Progenitor cell of endocrine pancreas (in vitro differentiated cells): ENCODE results near the gene NPR2. TPM values are rescaled to one million over a fixed set of nuclear protein-coding genes. Genes with fewer than 3 reads are reported as not detected.
A peak's percentile ranks its signal among the peaks of the same experiment; 100 is the strongest.

Experiments
- DNase-seq: peaks from one replicate; pipeline ENCODE4 v3.0.0; 2021; ENCODE audit warnings: low spot score; ENCODE audit not compliant: unreplicated experiment
- H3K27ac Mint-ChIP-seq: 2 replicates; pipeline ENCODE4 v1.8.0; 2021; ENCODE audit warnings: mild to moderate bottlenecking, moderate library complexity, mixed read lengths
- H3K27me3 Mint-ChIP-seq: 2 replicates; pipeline ENCODE4 v1.8.0; 2021; ENCODE audit warnings: mixed read lengths
- H3K36me3 Mint-ChIP-seq: 2 replicates; pipeline ENCODE4 v1.8.0; 2022; ENCODE audit warnings: mixed read lengths; ENCODE audit not compliant: insufficient read depth
- H3K4me1 Mint-ChIP-seq: 2 replicates; pipeline ENCODE4 v1.8.0; 2021; ENCODE audit warnings: low read depth, mixed read lengths
- H3K4me3 Mint-ChIP-seq: 2 replicates; pipeline ENCODE4 v1.8.0; 2021; ENCODE audit warnings: low read depth, mild to moderate bottlenecking, moderate library complexity, mixed read lengths
- H3K9me3 Mint-ChIP-seq: 2 replicates; pipeline ENCODE4 v1.8.0; 2021; ENCODE audit warnings: low read depth, mixed read lengths
- CTCF ChIP-seq: fragments of 200-600 bp; sonication (generic); IDR thresholded peaks from one replicate; pipeline ENCODE4 v1.5.0; 2021; ENCODE audit warnings: antibody characterized with exemption, mild to moderate bottlenecking; ENCODE audit not compliant: unreplicated experiment
- long read RNA-seq: library from polyadenylated mRNA; unstranded; transcript quantifications from one replicate; pipeline ENCODE4 v2.0.0, GENCODE V29; 2020
- total RNA-seq: library from RNA; stranded (reverse); gene quantifications from 2 replicates; pipeline ENCODE4 v1.2.1, GENCODE V29; 2021

The NPR2 gene
- 17.0 and 23.4 TPM in 2 replicates for total RNA-seq
- long read RNA-seq, partial matches to known transcripts = 1 of 4 reads
- long read RNA-seq, other reads (novel, unspliced or antisense) = 3 of 4 reads

GRCh38 chr9:35791297-35791921 lies at the start of gene NPR2:
Gene NPR2, plus strand, starts transcription at chr9:35791591. Its CDS starts 818 bp downstream, at chr9:35792409.
- H3K27ac Mint-ChIP-seq = peak within 1 kb of the TSS; percentile 70
- DNase-seq = no peak
- H3K36me3 Mint-ChIP-seq = peaks cover 3% of the 10 kb centered on the region
- H3K4me1 Mint-ChIP-seq = peaks cover 8% of the 10 kb centered on the region
- peaks cover 3% of the 10 kb centered on the region for H3K27me3 Mint-ChIP-seq
- H3K9me3 Mint-ChIP-seq = no peaks in the 10 kb centered on the region
- peak within 1 kb of the TSS; percentile 67 for H3K4me3 Mint-ChIP-seq
- no peak for TF ChIP-seq CTCF

- Mint-ChIP-seq H3K9me3 (no peaks in the 10 kb centered on the region), H3K36me3 (peaks cover 31% of the 10 kb centered on the region), H3K27ac (peak overlapping the region; percentile 9), H3K4me3 (no peak overlapping the region), H3K27me3 (no peaks in the 10 kb centered on the region), H3K4me1 (peaks cover 10% of the 10 kb centered on the region)
- TF ChIP-seq CTCF = no peak
- no peak for DNase-seq
Observed at GRCh38 chr9:35741740-35742139, 49.7 kb upstream of the NPR2 start.

- TF ChIP-seq CTCF = no peak
- H3K4me1 Mint-ChIP-seq = peaks cover 26% of the 10 kb centered on the region
- no peak for DNase-seq
Observed at GRCh38 chr9:35743452-35743851, 47.9 kb upstream of the NPR2 start.

GRCh38 chr9:35743880-35744518 lies 47.4 kb upstream of the NPR2 start:
- no peak for DNase-seq
- peaks cover 20% of the 10 kb centered on the region for H3K36me3 Mint-ChIP-seq
- TF ChIP-seq CTCF = no peak
- H3K9me3 Mint-ChIP-seq = no peaks in the 10 kb centered on the region
- no peak overlapping the region for H3K4me3 Mint-ChIP-seq
- no peak overlapping the region for H3K27ac Mint-ChIP-seq
- peaks cover 26% of the 10 kb centered on the region for H3K4me1 Mint-ChIP-seq
- H3K27me3 Mint-ChIP-seq = no peaks in the 10 kb centered on the region

More at GRCh38 chr9:35743452-35743851, 47.9 kb upstream of the NPR2 start:
- no peaks in the 10 kb centered on the region for H3K9me3 Mint-ChIP-seq
- H3K27me3 Mint-ChIP-seq = no peaks in the 10 kb centered on the region
- H3K4me3 Mint-ChIP-seq = no peak overlapping the region
- H3K27ac Mint-ChIP-seq = no peak overlapping the region
- H3K36me3 Mint-ChIP-seq = peaks cover 25% of the 10 kb centered on the region

GRCh38 chr9:35745569-35745968 lies 45.8 kb upstream of the NPR2 start:
- DNase-seq = no peak
- H3K36me3 Mint-ChIP-seq = peaks cover 16% of the 10 kb centered on the region

More at GRCh38 chr9:35745569-35745968, 45.8 kb upstream of the NPR2 start:
- no peak for TF ChIP-seq CTCF
- H3K4me1 Mint-ChIP-seq = peaks cover 32% of the 10 kb centered on the region
- no peak overlapping the region for H3K4me3 Mint-ChIP-seq
- H3K9me3 Mint-ChIP-seq = no peaks in the 10 kb centered on the region
- H3K27ac Mint-ChIP-seq = peak overlapping the region; percentile 23
- H3K27me3 Mint-ChIP-seq = no peaks in the 10 kb centered on the region
